H1 (cell line): Measurements from ENCODE around the gene MORC3. TPM values are rescaled to one million over a fixed set of nuclear protein-coding genes. Genes with fewer than 3 reads are reported as not detected.

ENCODE experiments used
- BCL11A ChIP-seq, 2 experiments: IDR thresholded peaks; one replicate each; pipeline ENCODE4 v1.6.1; 2011; ENCODE audit warnings: low read depth in 2 of 2, low read length in 2 of 2, mild to moderate bottlenecking in 2 of 2
- polyA plus RNA-seq, 7 experiments: library from polyadenylated mRNA; depleted of rRNA in 3 of 7; stranded (reverse) in 5 of 7; unstranded in 2 of 7; fragments of >200 nt in 5 of 7; fragments of 200-250 nt in 2 of 7; gene quantifications; 1 replicate in 5 of 7; 2 replicates in 1 of 7; 4 replicates in 1 of 7; pipeline versions ENCODE4 v1.2.1 to v1.2.3, GENCODE V29; 2011 to 2013; ENCODE audit warnings: missing spikeins in 2 of 7, mixed read lengths in 2 of 7
- total RNA-seq: library from RNA; stranded (reverse); fragmentation: NEBNext Ultra II Directional; extraction: Animal tissue kit (Norgen Biotek cat#: 25700); gene quantifications from 2 replicates; pipeline ENCODE4 v1.2.1, GENCODE V29; 2021

Gene MORC3
- total and polyA plus RNA-seq, 2 of the 8 experiments (the other 6 are each of a cell fraction or from before 2014, with no cell fraction given) = 5.0 to 20.4 TPM

- TF ChIP-seq BCL11A (IDR thresholded peaks at IDR 0.05; ENCODE audit: low read depth in 2 of 2, low read length in 2 of 2) = no peak
These were observed 2.1 kb downstream of the MORC3 start (continued) for GRCh38 chr21:36322083-36322424.
